Trophoblast cell (in vitro differentiated cells and primary cell): ENCODE measurements around the gene MRAS.

ENCODE experiments used
- DNase-seq, 2 donors: peaks; one replicate each; pipeline ENCODE4 v3.0.0-alpha.2; 2016
- H2AFZ ChIP-seq: 2 replicates; pipeline ENCODE4 v1.6.1; 2013; ENCODE audit warnings: low read length, moderate library complexity, mild to moderate bottlenecking; ENCODE audit not compliant: insufficient read depth, poor library complexity
- H2AK5ac ChIP-seq: 2 replicates; pipeline ENCODE4 v1.6.1; 2013; ENCODE audit warnings: mild to moderate bottlenecking, low read length
- H2BK120ac ChIP-seq: 2 replicates; pipeline ENCODE4 v1.6.1; 2013; ENCODE audit warnings: low read length, mild to moderate bottlenecking, moderate library complexity; ENCODE audit not compliant: insufficient read depth, poor library complexity
- H2BK12ac ChIP-seq: 2 replicates; pipeline ENCODE4 v1.6.1; 2013; ENCODE audit warnings: mild to moderate bottlenecking, low read length, moderate library complexity
- H2BK5ac ChIP-seq: 2 replicates; pipeline ENCODE4 v1.6.1; 2013; ENCODE audit warnings: low read length, low read depth, moderate library complexity, mild to moderate bottlenecking; ENCODE audit not compliant: poor library complexity
- H3K14ac ChIP-seq: 2 replicates; pipeline ENCODE4 v1.6.1; 2013; ENCODE audit warnings: mild to moderate bottlenecking, low read length
- H3K18ac ChIP-seq: 2 replicates; pipeline ENCODE4 v1.6.1; 2013; ENCODE audit warnings: mild to moderate bottlenecking, low read length
- H3K23ac ChIP-seq: 2 replicates; pipeline ENCODE4 v1.6.1; 2013; ENCODE audit warnings: low read length
- H3K27ac ChIP-seq: 2 replicates; pipeline ENCODE4 v1.5.1; 2013; ENCODE audit warnings: low read depth, mild to moderate bottlenecking, inconsistent platforms, low read length, moderate library complexity
- H3K27me3 ChIP-seq: 2 replicates; pipeline ENCODE4 v1.6.1; 2013; ENCODE audit warnings: inconsistent platforms, mild to moderate bottlenecking, low read length, moderate library complexity; ENCODE audit not compliant: insufficient read depth
- H3K36me3 ChIP-seq, 2 experiments: 1 replicate in 1 of 2; 2 replicates in 1 of 2; pipeline ENCODE4 v1.6.1; 2013; ENCODE audit warnings: low read length in 2 of 2, mild to moderate bottlenecking in 2 of 2, moderate library complexity in 1 of 2; ENCODE audit not compliant: insufficient read depth in 2 of 2, control insufficient read depth in 1 of 2
- H3K4ac ChIP-seq: 2 replicates; pipeline ENCODE4 v1.6.1; 2013; ENCODE audit warnings: low read depth, mild to moderate bottlenecking, low read length, moderate library complexity
- H3K4me1 ChIP-seq, 2 experiments: 1 replicate in 1 of 2; 2 replicates in 1 of 2; pipeline ENCODE4 v1.6.1; 2013; ENCODE audit warnings: low read length in 2 of 2, mild to moderate bottlenecking in 2 of 2, moderate library complexity in 1 of 2; ENCODE audit not compliant: insufficient read depth in 2 of 2, control insufficient read depth in 1 of 2
- H3K4me2 ChIP-seq: 2 replicates; pipeline ENCODE4 v1.6.1; 2013; ENCODE audit warnings: inconsistent platforms, mild to moderate bottlenecking, low read length, moderate library complexity
- H3K4me3 ChIP-seq: 2 replicates; pipeline ENCODE4 v1.5.1; 2013; ENCODE audit warnings: mild to moderate bottlenecking, low read depth, low read length, inconsistent platforms
- H3K79me1 ChIP-seq: one replicate; pipeline ENCODE4 v1.6.1; 2013; ENCODE audit warnings: low read length
- H3K79me2 ChIP-seq: 2 replicates; pipeline ENCODE4 v1.6.1; 2013; ENCODE audit warnings: low read length, mild to moderate bottlenecking; ENCODE audit not compliant: control insufficient read depth, insufficient read depth, poor library complexity
- H3K9ac ChIP-seq: 2 replicates; pipeline ENCODE4 v1.6.1; 2013; ENCODE audit warnings: mild to moderate bottlenecking, low read length
- H3K9me3 ChIP-seq: 2 replicates; pipeline ENCODE4 v1.6.1; 2013; ENCODE audit warnings: low read depth, mild to moderate bottlenecking, control low read depth, inconsistent platforms, low read length; ENCODE audit not compliant: insufficient read depth
- H4K12ac ChIP-seq: 2 replicates; pipeline ENCODE4 v1.6.1; 2013; ENCODE audit warnings: low read depth, mild to moderate bottlenecking, low read length, moderate library complexity
- H4K8ac ChIP-seq: 2 replicates; pipeline ENCODE4 v1.6.1; 2013; ENCODE audit warnings: low read depth, mild to moderate bottlenecking, low read length, moderate library complexity
- H4K91ac ChIP-seq: one replicate; pipeline ENCODE4 v1.6.1; 2013; ENCODE audit warnings: low read depth, mild to moderate bottlenecking, low read length, moderate library complexity
- WGBS: extraction: QIAGEN DNeasy Blood & Tissue Kit; methylation state at CpG from one replicate; pipeline ENCODE4 v1.1.7; 2013; ENCODE audit warnings: missing lambda C conversion rate; ENCODE audit not compliant: insufficient read length, insufficient coverage; ENCODE audit errors: extremely low coverage; 5-methylcytosine and 5-hydroxymethylcytosine counted together

Gene MRAS

GRCh38 chr3:138349926-138350665 is 1.7 kb downstream of the MRAS start:
- H2BK120ac ChIP-seq, result no peak overlapping the region
- no peak overlapping the region for H4K12ac ChIP-seq
- no peaks in the 10 kb centered on the region for H3K9me3 ChIP-seq
- H2AFZ ChIP-seq, result no peak overlapping the region
- H4K8ac ChIP-seq, result no peak overlapping the region
- no peak overlapping the region for H4K91ac ChIP-seq
- no CpG with 5 or more reads among the region's 15 CpGs for WGBS
- H3K18ac ChIP-seq, result no peak overlapping the region
- no peak overlapping the region for H3K27ac ChIP-seq
- peaks cover 14% of the 10 kb centered on the region for H3K79me1 ChIP-seq
- no peak overlapping the region for H3K4ac ChIP-seq
- no peak overlapping the region for H2BK12ac ChIP-seq
- peaks cover 4% of the 10 kb centered on the region for H3K79me2 ChIP-seq
- H3K23ac ChIP-seq, result no peak overlapping the region
- H2BK5ac ChIP-seq, result no peak overlapping the region
- peak in 1 of 2 donors; percentile 16 for DNase-seq
- H2AK5ac ChIP-seq, result no peak overlapping the region
- H3K27me3 ChIP-seq, result no peaks in the 10 kb centered on the region
- no peak overlapping the region for H3K9ac ChIP-seq
- H3K4me1 ChIP-seq, result peaks cover 8 to 14% of the 10 kb centered on the region in 2 experiments
- H3K4me3 ChIP-seq, result no peak overlapping the region
- H3K14ac ChIP-seq, result no peak overlapping the region
- H3K36me3 ChIP-seq, result peaks cover 1 to 2% of the 10 kb centered on the region in 2 experiments
- peak overlapping the region; percentile 53 for H3K4me2 ChIP-seq

- Histone ChIP-seq H2AK5ac (no peak overlapping the region), H3K4me3 (no peak overlapping the region), H2AFZ (no peak overlapping the region), H3K79me2 (peaks cover 4% of the 10 kb centered on the region), H3K18ac (no peak overlapping the region), H4K91ac (no peak overlapping the region), H4K8ac (no peak overlapping the region), H3K9ac (no peak overlapping the region), H3K27me3 (no peaks in the 10 kb centered on the region), H3K9me3 (no peaks in the 10 kb centered on the region), H3K23ac (no peak overlapping the region), H3K4me2 (no peak overlapping the region), H3K36me3 (peaks cover 2% of the 10 kb centered on the region in 2 experiments), H4K12ac (no peak overlapping the region), H2BK12ac (no peak overlapping the region), H3K27ac (no peak overlapping the region), H2BK120ac (no peak overlapping the region), H3K4ac (no peak overlapping the region), H3K4me1 (peaks cover 8 to 14% of the 10 kb centered on the region in 2 experiments), H2BK5ac (no peak overlapping the region), H3K14ac (no peak overlapping the region), H3K79me1 (peaks cover 14% of the 10 kb centered on the region)
- peak; percentile 83 to 93 for DNase-seq
Measured at GRCh38 chr3:138351151-138351550, 2.8 kb downstream of the MRAS start.

- Histone ChIP-seq H2AFZ (no peak overlapping the region), H4K12ac (no peak overlapping the region)
- WGBS, result no CpG with 5 or more reads among the region's 5 CpGs
Measured at GRCh38 chr3:138351916-138352550, 3.7 kb downstream of the MRAS start.

GRCh38 chr3:138354376-138354775 is 6.0 kb downstream of the MRAS start:
- H2AFZ ChIP-seq, result no peak overlapping the region
- no peaks in the 10 kb centered on the region for H3K9me3 ChIP-seq
- H3K14ac ChIP-seq, result no peak overlapping the region
- H4K12ac ChIP-seq, result no peak overlapping the region
- no peak overlapping the region for H3K4ac ChIP-seq
- H2BK120ac ChIP-seq, result no peak overlapping the region
- no peak for DNase-seq
- peaks cover 4 to 10% of the 10 kb centered on the region in 2 experiments for H3K4me1 ChIP-seq
- H3K27ac ChIP-seq, result no peak overlapping the region
- H3K9ac ChIP-seq, result no peak overlapping the region
- no peak overlapping the region for H4K91ac ChIP-seq
- no peak overlapping the region for H2AK5ac ChIP-seq
- H4K8ac ChIP-seq, result no peak overlapping the region
- H3K4me2 ChIP-seq, result no peak overlapping the region
- no peaks in the 10 kb centered on the region for H3K27me3 ChIP-seq
- peaks cover 2% of the 10 kb centered on the region in 2 experiments for H3K36me3 ChIP-seq
- no peak overlapping the region for H3K4me3 ChIP-seq
- H3K23ac ChIP-seq, result no peak overlapping the region
- H2BK5ac ChIP-seq, result no peak overlapping the region
- H2BK12ac ChIP-seq, result no peak overlapping the region
- H3K79me2 ChIP-seq, result peaks cover 2% of the 10 kb centered on the region
- peaks cover under 1% of the 10 kb centered on the region for H3K79me1 ChIP-seq
- H3K18ac ChIP-seq, result no peak overlapping the region

More at GRCh38 chr3:138351916-138352550, 3.7 kb downstream of the MRAS start:
- no peak overlapping the region for H4K8ac ChIP-seq
- no peak overlapping the region for H3K9ac ChIP-seq
- peaks cover 14% of the 10 kb centered on the region for H3K79me1 ChIP-seq
- DNase-seq, result peak; percentile 78 to 85
- H3K9me3 ChIP-seq, result no peaks in the 10 kb centered on the region
- no peak overlapping the region for H3K27ac ChIP-seq
- no peak overlapping the region for H4K91ac ChIP-seq
- no peak overlapping the region for H3K4me2 ChIP-seq
- peaks cover 4% of the 10 kb centered on the region for H3K79me2 ChIP-seq
- peaks cover 8 to 14% of the 10 kb centered on the region in 2 experiments for H3K4me1 ChIP-seq
- H2BK120ac ChIP-seq, result no peak overlapping the region
- H3K4me3 ChIP-seq, result no peak overlapping the region
- no peak overlapping the region for H2BK12ac ChIP-seq
- no peak overlapping the region for H2BK5ac ChIP-seq
- no peak overlapping the region for H3K18ac ChIP-seq
- H3K23ac ChIP-seq, result no peak overlapping the region
- no peak overlapping the region for H3K14ac ChIP-seq
- no peak overlapping the region for H3K4ac ChIP-seq
- H3K36me3 ChIP-seq, result peaks cover 2% of the 10 kb centered on the region in 2 experiments
- H2AK5ac ChIP-seq, result no peak overlapping the region
- H3K27me3 ChIP-seq, result no peaks in the 10 kb centered on the region
